Lung (tissue), 12 donors: Measurements from ENCODE around the gene KPNA6. TPM values are rescaled to one million over a fixed set of nuclear protein-coding genes. Genes with fewer than 3 reads are reported as not detected.

Experiments used
- ATAC-seq: fragments of 200-7000 bp; cut with Tn5 transposase; one replicate; pipeline ENCODE4 v1.9.1; 2020; ENCODE audit warnings: moderate number of reproducible peaks; ENCODE audit not compliant: insufficient read depth, low FRiP score
- DNase-seq, 3 donors: peaks; one replicate each; pipeline ENCODE4 v3.0.0-alpha.2; 2013 to 2017
- H3K27ac ChIP-seq, 2 donors: one replicate each; pipeline ENCODE4 v1.5.1; 2013; ENCODE audit warnings: mild to moderate bottlenecking in 2 of 2, moderate library complexity in 2 of 2, control low read depth in 1 of 2, inconsistent platforms in 1 of 2, low read depth in 1 of 2, low read length in 1 of 2
- H3K27me3 ChIP-seq, 3 donors: one replicate each; pipeline ENCODE4 v1.5.1; 2013; ENCODE audit warnings: low read length in 2 of 3; ENCODE audit not compliant: control insufficient read depth in 3 of 3, insufficient read depth in 3 of 3
- H3K36me3 ChIP-seq, 4 donors: one replicate each; pipeline ENCODE4 v1.5.1; 2013; ENCODE audit warnings: low read length in 4 of 4, mild to moderate bottlenecking in 1 of 4, moderate library complexity in 1 of 4; ENCODE audit not compliant: control insufficient read depth in 4 of 4, insufficient read depth in 4 of 4
- H3K4me1 ChIP-seq, 5 donors: one replicate each; pipeline ENCODE4 v1.5.1; 2013; ENCODE audit warnings: low read length in 5 of 5, mild to moderate bottlenecking in 2 of 5, moderate library complexity in 1 of 5; ENCODE audit not compliant: control insufficient read depth in 5 of 5, insufficient read depth in 5 of 5
- H3K4me3 ChIP-seq: one replicate; pipeline ENCODE4 v1.5.1; 2013; ENCODE audit warnings: mild to moderate bottlenecking, control low read depth, moderate library complexity
- H3K9ac ChIP-seq, 2 donors: one replicate each; pipeline ENCODE4 v1.5.1; 2013; ENCODE audit warnings: low read length in 2 of 2, control low read depth in 1 of 2; ENCODE audit not compliant: insufficient read depth in 1 of 2
- H3K9me3 ChIP-seq, 4 donors: one replicate each; pipeline ENCODE4 v1.5.1; 2013; ENCODE audit warnings: low read length in 3 of 4, mild to moderate bottlenecking in 1 of 4, moderate library complexity in 1 of 4; ENCODE audit not compliant: control insufficient read depth in 4 of 4, insufficient read depth in 3 of 4
- WGBS, 2 donors: extraction: QIAGEN DNeasy Blood & Tissue Kit; methylation state at CpG; one replicate each; pipeline ENCODE4 v1.1.7; 2013; 5-methylcytosine and 5-hydroxymethylcytosine counted together
- polyA plus RNA-seq, 2 donors: library from polyadenylated mRNA; stranded (reverse); fragments of 200-250 nt; gene quantifications; one replicate each; pipeline ENCODE4 v1.2.1, GENCODE V29; 2013
- total RNA-seq, 2 donors: library from RNA; depleted of rRNA in 1 of 2; stranded (reverse); fragments of >200 nt in 1 of 2; gene quantifications; one replicate each; pipeline ENCODE4 v1.2.1, GENCODE V29; 2014 to 2021
- TF ChIP-seq, protein P1 (sequence below): IDR thresholded peaks from 2 replicates; pipeline ENCODE4 v1.5.1; 2012; ENCODE audit warnings: mild to moderate bottlenecking; ENCODE audit errors: control extremely low read depth, extremely low read depth
- donor health status: control.
- donor health status: control.
- donor health status: Bipolar disorder and iron deficiency.
- donor health status: healthy.
- donor health status: DM: yes; HTN: yes; CAD: no.

Gene KPNA6
- total and polyA plus RNA-seq, 4 donors: 7.9 to 54.0 (median 23.2) TPM

DNA sequence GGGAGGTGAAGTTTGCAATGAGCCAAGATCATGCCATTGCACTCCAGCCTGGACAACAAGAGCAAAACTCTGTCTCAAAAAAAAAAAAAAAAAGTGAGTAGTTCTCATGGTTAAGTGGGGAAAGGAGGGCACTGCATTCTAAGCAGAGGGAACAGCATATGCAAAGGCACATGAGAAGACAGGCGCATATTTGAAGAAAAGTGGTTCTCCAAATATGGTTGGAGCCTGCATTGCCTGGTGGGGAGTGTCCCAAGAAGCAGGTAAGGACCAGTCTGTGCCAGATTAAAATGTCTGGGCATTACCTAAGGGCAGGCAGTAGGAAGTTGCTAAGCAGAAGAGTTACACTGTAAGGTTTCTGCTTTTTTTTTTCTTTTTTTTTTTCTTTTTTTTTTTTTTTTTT, 2.5 kb upstream of the KPNA6 start:
- Histone ChIP-seq H3K27me3 (no peaks in the 10 kb centered on the region), H3K4me3 (no peak overlapping the region), H3K9me3 (no peaks in the 10 kb centered on the region), H3K36me3 (peaks cover 3 to 10% (median 5%) of the 10 kb centered on the region in 4 donors), H3K27ac (no peak overlapping the region), H3K9ac (no peak overlapping the region), H3K4me1 (peaks cover 0 to 10% (median 3%) of the 10 kb centered on the region in 5 donors)
- ATAC-seq (no peak), DNase-seq (no peak)
- TF ChIP-seq, protein P1, sequence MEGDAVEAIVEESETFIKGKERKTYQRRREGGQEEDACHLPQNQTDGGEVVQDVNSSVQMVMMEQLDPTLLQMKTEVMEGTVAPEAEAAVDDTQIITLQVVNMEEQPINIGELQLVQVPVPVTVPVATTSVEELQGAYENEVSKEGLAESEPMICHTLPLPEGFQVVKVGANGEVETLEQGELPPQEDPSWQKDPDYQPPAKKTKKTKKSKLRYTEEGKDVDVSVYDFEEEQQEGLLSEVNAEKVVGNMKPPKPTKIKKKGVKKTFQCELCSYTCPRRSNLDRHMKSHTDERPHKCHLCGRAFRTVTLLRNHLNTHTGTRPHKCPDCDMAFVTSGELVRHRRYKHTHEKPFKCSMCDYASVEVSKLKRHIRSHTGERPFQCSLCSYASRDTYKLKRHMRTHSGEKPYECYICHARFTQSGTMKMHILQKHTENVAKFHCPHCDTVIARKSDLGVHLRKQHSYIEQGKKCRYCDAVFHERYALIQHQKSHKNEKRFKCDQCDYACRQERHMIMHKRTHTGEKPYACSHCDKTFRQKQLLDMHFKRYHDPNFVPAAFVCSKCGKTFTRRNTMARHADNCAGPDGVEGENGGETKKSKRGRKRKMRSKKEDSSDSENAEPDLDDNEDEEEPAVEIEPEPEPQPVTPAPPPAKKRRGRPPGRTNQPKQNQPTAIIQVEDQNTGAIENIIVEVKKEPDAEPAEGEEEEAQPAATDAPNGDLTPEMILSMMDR: no peak
- 94 to 96% methylated on average over 1 of the region's 1 CpG for WGBS, 2 donors

GRCh38 chr1:32106663-32107275, 1.1 kb upstream of the KPNA6 start:
- no peak overlapping the region for H3K27ac ChIP-seq
- TF ChIP-seq, protein P1: no peak
- no peaks in the 10 kb centered on the region for H3K27me3 ChIP-seq
- 73 to 85% methylated on average over 9 of the region's 9 CpGs for WGBS, 2 donors
- H3K4me3 ChIP-seq: no peak overlapping the region
- no peak for ATAC-seq
- DNase-seq: no peak
- peaks cover 0 to 10% (median 7%) of the 10 kb centered on the region in 5 donors for H3K4me1 ChIP-seq
- H3K36me3 ChIP-seq: peaks cover 0 to 5% (median 5%) of the 10 kb centered on the region in 4 donors
- H3K9ac ChIP-seq: no peak overlapping the region
- H3K9me3 ChIP-seq: no peaks in the 10 kb centered on the region

DNA sequence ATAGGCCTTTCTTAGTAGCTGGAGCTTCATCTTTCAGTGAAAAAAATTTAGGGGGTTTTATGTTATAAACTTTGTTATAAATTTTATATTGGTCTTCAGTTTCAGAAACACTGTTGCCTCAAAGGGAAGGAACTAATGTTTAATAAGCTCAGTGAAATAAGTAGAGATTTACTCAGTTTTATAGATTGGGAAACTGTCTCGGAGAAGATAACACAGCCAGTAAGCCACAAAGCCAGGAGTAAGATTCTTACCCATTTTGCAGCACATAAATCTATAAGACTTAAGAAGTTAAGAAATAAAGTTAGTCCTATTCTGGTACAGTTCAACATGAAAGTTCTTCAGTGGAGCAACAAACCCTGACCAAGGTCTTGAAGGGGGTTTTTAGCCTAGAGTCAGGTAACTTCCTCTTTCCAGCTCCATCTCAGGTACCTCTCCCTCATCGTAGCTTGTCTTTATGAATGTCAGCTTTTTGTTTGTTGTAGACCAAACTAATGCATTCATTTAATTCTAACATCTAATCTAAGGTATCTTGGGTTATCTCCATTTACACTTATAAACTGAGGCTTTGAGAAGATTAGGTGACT, 3.3 kb downstream of the KPNA6 start:
- H3K9ac ChIP-seq: no peak overlapping the region
- TF ChIP-seq, protein P1: no peak
- no peak overlapping the region for H3K4me3 ChIP-seq
- H3K9me3 ChIP-seq: no peaks in the 10 kb centered on the region
- WGBS, 2 donors: 79 to 82% methylated on average over 2 of the region's 2 CpGs
- H3K27me3 ChIP-seq: no peaks in the 10 kb centered on the region
- DNase-seq (no peak), ATAC-seq (no peak)
- peaks cover 0 to 18% (median 7%) of the 10 kb centered on the region in 5 donors for H3K4me1 ChIP-seq
- peaks cover 0 to 4% (median 0%) of the 10 kb centered on the region in 4 donors for H3K36me3 ChIP-seq
- H3K27ac ChIP-seq: no peak overlapping the region

GRCh38 chr1:32111789-32112188, 3.9 kb downstream of the KPNA6 start:
- Histone ChIP-seq H3K27me3 (no peaks in the 10 kb centered on the region), H3K4me1 (peaks cover 0 to 24% (median 7%) of the 10 kb centered on the region in 5 donors)

More at GRCh38 chr1:32111789-32112188, 3.9 kb downstream of the KPNA6 start:
- H3K27ac ChIP-seq: no peak overlapping the region
- TF ChIP-seq, protein P1: no peak
- ATAC-seq: no peak
- H3K36me3 ChIP-seq: peaks cover 0 to 4% (median 0%) of the 10 kb centered on the region in 4 donors
- no peak overlapping the region for H3K4me3 ChIP-seq
- no peak overlapping the region for H3K9ac ChIP-seq
- no peak for DNase-seq
- no peaks in the 10 kb centered on the region for H3K9me3 ChIP-seq
